Stimulated activated CD4-positive, alpha-beta T cell treated with anti-CD3 and anti-CD28 coated beads, Interleukin-12 subunit alpha, Interleukin-12 subunit beta, amount 100 ng/mL, for 4 hours (primary cell): ENCODE results near the gene NUP42.

Experiments
- DNase-seq: peaks from one replicate; pipeline ENCODE4 v3.0.0-alpha.2; 2020

The NUP42 gene

DNA sequence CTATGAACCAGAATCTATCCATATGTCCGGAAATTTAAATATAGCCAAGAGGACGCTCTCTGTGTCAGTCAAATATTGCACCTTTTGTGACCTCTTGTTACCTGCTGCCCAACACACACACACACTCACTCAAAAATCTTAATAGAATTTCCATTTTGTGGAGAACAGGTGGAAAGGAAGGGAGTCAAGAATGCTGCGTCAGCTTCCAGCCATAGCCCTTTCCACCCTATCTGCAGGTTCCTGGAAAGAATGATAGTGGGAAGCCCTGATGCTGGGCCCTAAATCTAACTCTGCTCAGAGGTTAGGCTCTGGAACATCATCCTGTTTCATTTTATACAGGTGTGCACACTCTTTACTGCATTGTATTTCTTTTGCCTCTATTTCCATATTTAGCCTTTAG, 55.2 kb downstream of the NUP42 start:
- no peak for DNase-seq

DNA sequence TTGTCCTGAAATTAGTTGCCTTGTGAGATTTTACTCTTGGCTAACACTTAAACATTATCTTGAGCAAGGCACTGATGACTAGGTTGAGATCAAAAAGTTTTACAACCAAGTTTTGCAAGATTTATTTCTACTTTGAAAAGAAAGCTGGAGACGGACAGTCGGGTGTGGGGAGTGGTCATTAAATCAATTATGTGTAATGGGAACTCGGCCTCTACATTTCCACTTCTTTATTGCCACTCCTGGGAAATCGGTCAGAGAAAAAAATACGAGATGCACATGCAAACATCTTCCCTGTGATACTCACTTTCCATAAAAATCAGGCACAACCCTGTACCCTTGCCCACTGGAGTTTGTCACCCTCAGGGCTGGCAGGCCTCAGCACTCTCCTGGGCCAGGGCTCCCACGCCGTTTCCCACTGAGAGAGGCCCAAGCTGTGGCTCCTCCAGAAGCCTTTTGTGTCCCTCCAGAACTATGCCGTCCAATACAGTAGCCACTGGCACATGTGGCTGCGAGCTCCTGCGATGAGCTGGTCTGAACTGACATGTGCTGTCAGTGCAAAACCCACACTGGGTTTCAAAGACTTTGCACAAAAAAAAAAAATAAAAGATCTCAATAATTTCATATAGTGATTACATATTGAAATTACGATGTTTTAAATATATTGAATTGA, 57.3 kb downstream of the NUP42 start:
- no peak for DNase-seq

DNA sequence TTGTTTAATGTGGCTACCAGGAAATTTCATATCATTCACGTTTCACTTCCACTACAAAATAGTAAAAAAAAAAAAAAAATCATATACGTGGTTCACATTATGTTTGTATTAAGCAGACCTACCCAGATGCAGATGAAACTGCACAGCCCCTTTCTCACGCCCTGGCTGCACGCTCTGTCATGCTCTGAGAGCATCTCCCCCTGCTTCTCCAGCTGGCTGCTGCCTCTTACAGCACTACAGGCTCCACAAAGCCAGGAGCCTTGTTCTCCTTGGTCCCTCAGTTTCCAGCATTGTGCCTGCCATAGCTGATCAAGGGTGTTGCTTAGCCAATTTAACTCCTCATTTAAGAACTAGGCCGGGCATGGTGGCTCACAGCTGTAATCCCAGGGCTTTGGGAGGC, 57.9 kb downstream of the NUP42 start:
- DNase-seq, result no peak

DNA sequence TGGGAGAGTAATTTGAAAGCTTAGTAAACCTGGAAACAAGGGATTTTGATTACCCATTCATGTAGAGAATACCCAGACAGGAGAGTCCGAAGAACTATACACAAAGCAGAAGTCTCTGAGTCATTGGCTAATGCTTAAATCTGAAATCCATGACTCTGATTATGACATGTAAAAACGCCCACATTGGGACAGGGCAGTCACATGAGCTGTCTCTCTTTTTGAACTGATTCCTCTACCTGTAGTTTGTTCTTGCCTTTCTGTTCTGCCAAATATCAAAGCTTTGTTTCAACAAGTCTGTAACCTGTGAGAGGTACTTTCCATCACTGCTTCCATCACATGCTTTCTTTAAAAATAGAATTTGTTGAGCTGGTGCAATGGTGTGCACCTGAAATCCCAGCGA, 60.5 kb downstream of the NUP42 start:
- no peak for DNase-seq

DNA sequence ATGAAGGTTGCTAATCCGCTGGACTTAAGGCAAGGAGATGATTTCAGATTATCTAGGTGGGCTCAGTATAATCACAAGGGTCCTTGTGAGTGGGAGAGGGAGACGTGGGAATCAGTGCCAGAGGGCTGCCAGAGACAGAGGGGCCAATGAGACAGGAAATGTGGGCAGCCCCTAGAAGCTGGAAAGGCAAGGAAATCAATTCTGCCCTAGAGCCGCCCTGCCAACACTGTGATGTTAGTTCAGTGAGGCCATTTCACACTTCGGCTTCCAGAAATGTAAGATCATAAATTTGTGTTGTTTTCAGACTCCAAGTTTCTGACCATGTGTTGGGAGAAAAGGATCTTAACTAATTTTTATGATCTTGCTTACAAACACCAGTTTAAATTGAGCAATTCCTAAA, 61.1 kb downstream of the NUP42 start:
- DNase-seq, result no peak

DNA sequence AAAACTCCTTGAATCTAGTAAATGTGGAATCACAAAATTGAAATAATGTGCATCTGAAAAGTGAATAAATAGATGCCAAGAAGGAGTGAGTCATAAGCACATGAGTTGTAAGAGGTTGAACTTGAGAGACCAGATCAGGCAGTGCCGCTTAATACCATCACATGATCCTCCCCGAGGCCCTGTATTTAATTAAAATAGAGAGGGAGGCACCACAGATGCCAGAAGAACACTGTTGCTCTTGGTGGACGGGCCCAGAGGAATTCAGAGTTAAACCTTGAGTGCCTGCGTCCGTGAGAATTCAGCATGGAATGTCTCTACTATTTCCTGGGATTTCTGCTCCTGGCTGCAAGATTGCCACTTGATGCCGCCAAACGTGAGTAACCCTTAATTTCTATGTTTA, 64.7 kb downstream of the NUP42 start, which contains the start of gene GPNMB:
Gene GPNMB, plus strand, starts transcription at position 221 of the 400 bp plus-strand sequence. Its CDS starts 83 bp downstream, at position 304.
- DNase-seq, result no peak

DNA sequence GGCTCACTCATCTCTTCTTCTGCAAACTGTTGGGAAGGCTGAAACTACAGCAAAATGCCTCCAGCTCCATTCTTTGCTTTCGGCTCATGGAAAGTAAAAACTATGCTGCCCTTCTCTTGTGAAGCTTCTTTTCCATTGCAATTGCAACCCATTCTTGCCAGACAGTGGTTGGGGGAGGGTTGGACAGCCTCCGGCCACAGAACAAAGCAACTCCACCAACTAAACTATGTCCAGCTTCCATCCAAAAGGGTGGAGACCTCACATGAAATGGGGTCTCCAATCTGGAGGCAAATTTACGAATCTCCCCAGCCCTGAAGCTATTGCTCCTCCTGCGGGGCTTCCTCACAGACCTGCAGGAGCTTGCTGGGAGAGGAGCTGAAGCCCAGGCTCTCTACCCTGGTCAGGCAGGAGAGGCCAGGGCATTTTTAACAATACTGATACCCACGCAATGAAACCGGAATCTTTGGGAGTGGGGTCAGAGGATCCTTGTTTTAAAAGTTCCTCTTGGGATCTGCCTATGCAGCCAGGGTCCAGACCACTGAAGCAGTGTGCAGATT, 65.3 kb downstream of the NUP42 start:
- no peak for DNase-seq

DNA sequence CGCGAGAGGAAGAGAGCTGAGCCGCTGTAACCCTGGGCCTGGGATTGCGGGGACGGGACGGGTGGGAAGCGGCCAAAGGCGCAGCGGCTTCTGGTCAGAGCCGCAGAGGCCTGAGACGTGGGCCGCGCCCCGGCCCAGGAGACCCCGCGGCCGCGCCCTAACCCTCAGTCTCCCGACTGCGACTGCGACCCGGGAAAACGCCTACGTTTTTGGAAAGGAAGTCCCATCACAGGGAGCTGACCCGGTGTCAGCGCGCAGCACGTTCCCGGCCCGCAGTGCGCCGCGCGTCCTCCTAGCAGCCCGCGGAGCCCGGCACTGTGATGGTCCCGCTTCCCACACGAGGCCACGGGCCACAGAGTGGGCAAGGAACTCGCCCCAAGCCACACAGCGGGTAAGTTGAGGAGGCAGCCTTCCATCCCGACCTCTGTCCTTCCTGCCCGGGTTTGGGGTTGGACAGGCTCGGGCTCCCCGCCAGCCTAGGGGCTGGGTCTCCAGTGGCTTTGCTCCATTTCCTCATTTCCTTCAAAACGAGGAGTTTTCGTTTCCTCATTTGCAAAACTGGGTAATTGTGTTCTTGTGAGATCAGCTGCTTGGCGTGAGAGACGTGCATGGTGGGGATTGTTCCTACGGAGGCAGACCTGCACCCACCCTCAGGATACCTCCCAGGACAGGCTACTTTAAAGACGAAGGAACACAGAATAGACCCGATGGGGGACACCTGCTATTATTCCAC, 65.9 kb downstream of the NUP42 start:
- DNase-seq, result no peak

DNA sequence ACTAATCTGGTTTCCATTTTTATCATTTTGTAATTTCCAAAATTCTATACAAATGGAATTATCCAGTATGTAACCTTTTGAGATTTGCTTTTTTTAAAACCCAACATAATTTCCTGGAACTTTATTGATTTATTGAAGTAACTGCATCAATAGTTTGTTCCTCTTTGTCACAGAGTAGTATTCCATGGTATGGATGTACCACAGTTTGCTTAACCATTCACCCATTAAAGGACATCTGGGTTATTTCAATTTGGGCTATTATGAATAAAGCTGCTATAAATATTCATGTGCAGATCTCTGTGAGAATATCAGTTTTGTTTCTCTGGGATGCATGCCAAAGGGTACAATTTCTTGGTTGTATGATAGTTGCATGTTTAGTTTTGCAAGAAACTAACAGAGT, 67.6 kb downstream of the NUP42 start:
- DNase-seq, result no peak
